KMS-11 (cell line): ENCODE data around the gene MAML3.

Source experiments
- H2AFZ ChIP-seq: fragments of 200-600 bp; sonication (generic); 2 replicates; pipeline ENCODE4 v1.6.1; 2016; ENCODE audit warnings: antibody characterized with exemption, mixed run types, low read depth
- H3K27ac ChIP-seq: fragments of 200-600 bp; sonication (generic); 2 replicates; pipeline ENCODE4 v1.6.1; 2016; ENCODE audit warnings: mild to moderate bottlenecking, mixed run types
- H3K27me3 ChIP-seq: fragments of 200-600 bp; sonication (generic); 2 replicates; pipeline ENCODE4 v1.6.1; 2017; ENCODE audit warnings: mild to moderate bottlenecking, low read depth, mixed run types, moderate library complexity; ENCODE audit not compliant: insufficient read depth
- H3K36me3 ChIP-seq: fragments of 200-600 bp; sonication (generic); 2 replicates; pipeline ENCODE4 v1.6.1; 2017; ENCODE audit warnings: mild to moderate bottlenecking, mixed run types; ENCODE audit not compliant: insufficient read depth
- H3K4me1 ChIP-seq: fragments of 200-600 bp; sonication (generic); 2 replicates; pipeline ENCODE4 v1.6.1; 2016; ENCODE audit warnings: mild to moderate bottlenecking, low read depth, mixed run types; ENCODE audit not compliant: poor library complexity, severe bottlenecking
- H3K4me2 ChIP-seq: fragments of 200-600 bp; sonication (generic); 2 replicates; pipeline ENCODE4 v1.7.0; 2016; ENCODE audit warnings: mild to moderate bottlenecking, mixed run types
- H3K4me3 ChIP-seq: fragments of 200-600 bp; sonication (generic); IDR thresholded peaks from 2 replicates; pipeline ENCODE4 v1.6.1; 2017; ENCODE audit warnings: low read depth, low read length, mixed read lengths; ENCODE audit not compliant: insufficient read depth
- H3K79me2 ChIP-seq: fragments of 200-600 bp; sonication (generic); 2 replicates; pipeline ENCODE4 v1.6.1; 2016; ENCODE audit warnings: low read depth, mixed run types; ENCODE audit not compliant: insufficient read depth
- H3K9ac ChIP-seq: fragments of 200-600 bp; sonication (generic); 2 replicates; pipeline ENCODE4 v1.6.1; 2016; ENCODE audit warnings: mild to moderate bottlenecking, mixed run types
- H4K20me1 ChIP-seq: fragments of 200-600 bp; sonication (generic); 2 replicates; pipeline ENCODE4 v1.6.1; 2016; ENCODE audit warnings: mild to moderate bottlenecking, mixed run types; ENCODE audit not compliant: insufficient read depth
- CTCF ChIP-seq: fragments of 200-600 bp; sonication (generic); conservative IDR thresholded peaks from 2 replicates; pipeline ENCODE4 v1.6.1; 2017; ENCODE audit warnings: low read depth, mild to moderate bottlenecking, antibody characterized with exemption, low read length, moderate library complexity, mixed read lengths

Gene MAML3

DNA sequence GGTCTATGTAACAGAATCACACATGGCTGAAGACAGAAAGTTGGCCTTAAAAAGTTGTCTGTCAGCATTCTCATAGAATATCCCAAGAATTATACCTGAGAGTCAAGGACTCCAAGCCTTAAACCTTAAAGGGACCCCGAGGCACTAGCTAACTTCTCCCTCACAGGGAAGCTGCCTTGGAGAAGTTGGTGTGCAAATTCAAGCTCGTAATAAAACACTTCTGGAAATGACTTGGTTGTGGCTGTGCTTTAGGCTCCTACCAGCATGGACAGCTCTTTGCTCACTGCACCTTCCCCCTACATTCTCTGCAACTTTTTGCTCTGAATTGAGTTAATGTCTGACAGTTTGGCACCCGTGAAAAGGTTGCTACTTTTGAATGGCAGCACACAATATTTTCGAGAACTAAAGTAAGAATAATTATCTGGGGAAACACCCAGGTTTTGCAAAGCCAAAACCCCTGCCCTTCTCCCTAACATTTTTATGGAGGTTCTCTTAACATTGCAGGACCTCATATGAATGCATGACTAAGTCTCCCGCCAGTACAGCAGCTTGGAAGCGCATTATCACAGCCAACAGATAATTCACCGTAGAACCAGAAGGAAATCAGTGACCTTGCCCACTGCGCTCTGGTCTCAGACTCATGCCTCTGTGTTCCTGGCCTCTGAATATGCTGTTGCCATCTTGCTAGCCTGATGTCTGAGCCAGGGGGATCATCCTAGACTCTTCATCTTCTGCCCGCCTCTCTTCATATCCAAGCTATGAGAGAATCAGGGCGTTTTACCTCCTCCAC is 397.4 kb downstream of the MAML3 start:
- Histone ChIP-seq H3K4me3 (no peak overlapping the region), H3K27me3 (no peaks in the 10 kb centered on the region), H3K4me2 (no peak overlapping the region), H3K79me2 (no peaks in the 10 kb centered on the region), H3K9ac (no peak overlapping the region), H3K36me3 (no peaks in the 10 kb centered on the region), H4K20me1 (no peaks in the 10 kb centered on the region), H2AFZ (no peak overlapping the region), H3K4me1 (peaks cover 2% of the 10 kb centered on the region), H3K27ac (no peak overlapping the region)
- no peak for TF ChIP-seq CTCF

DNA sequence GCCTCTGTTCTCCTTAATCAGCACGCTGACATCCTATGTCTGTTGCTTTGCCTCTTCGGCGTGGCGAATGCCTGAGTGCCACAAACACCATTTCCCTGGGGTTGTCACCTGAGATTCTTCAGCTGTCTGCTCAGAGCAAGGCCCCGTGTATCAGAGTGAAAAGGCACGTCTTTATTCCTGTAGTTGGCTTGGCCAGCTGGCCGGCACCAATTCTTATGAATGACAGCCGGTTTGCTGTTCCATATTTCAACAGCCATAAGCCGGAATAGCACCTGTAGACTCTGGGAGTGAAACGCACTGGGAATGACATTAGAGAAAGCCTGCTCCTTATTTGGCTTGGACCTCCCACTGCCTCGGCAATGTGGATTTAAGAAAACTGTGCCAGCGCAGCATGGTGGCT is 399.0 kb downstream of the MAML3 start:
- no peaks in the 10 kb centered on the region for H3K27me3 ChIP-seq
- H3K36me3 ChIP-seq: no peaks in the 10 kb centered on the region
- H3K27ac ChIP-seq: no peak overlapping the region
- no peaks in the 10 kb centered on the region for H3K4me1 ChIP-seq
- H3K79me2 ChIP-seq: no peaks in the 10 kb centered on the region
- no peaks in the 10 kb centered on the region for H4K20me1 ChIP-seq
- no peak overlapping the region for H2AFZ ChIP-seq
- no peak overlapping the region for H3K9ac ChIP-seq
- no peak for TF ChIP-seq CTCF
- no peak overlapping the region for H3K4me2 ChIP-seq
- H3K4me3 ChIP-seq: no peak overlapping the region

- Histone ChIP-seq H3K79me2 (no peaks in the 10 kb centered on the region), H3K4me1 (peaks cover 7% of the 10 kb centered on the region), H3K27ac (no peak overlapping the region), H3K4me2 (no peak overlapping the region), H3K9ac (no peak overlapping the region), H4K20me1 (no peaks in the 10 kb centered on the region), H3K36me3 (no peaks in the 10 kb centered on the region), H3K27me3 (no peaks in the 10 kb centered on the region), H2AFZ (no peak overlapping the region), H3K4me3 (no peak overlapping the region)
- no peak for TF ChIP-seq CTCF
Observed at GRCh38 chr4:139753686-139754085, 400.3 kb downstream of the MAML3 start.

- Histone ChIP-seq H3K4me2 (no peak overlapping the region), H3K27ac (no peak overlapping the region), H3K4me3 (no peak overlapping the region), H2AFZ (no peak overlapping the region), H3K4me1 (peaks cover 7% of the 10 kb centered on the region), H3K27me3 (no peaks in the 10 kb centered on the region), H3K79me2 (no peaks in the 10 kb centered on the region), H3K9ac (no peak overlapping the region), H4K20me1 (no peaks in the 10 kb centered on the region), H3K36me3 (no peaks in the 10 kb centered on the region)
- no peak for TF ChIP-seq CTCF
Observed at GRCh38 chr4:139749835-139750498, 404.0 kb downstream of the MAML3 start.
